NCI-H526 (cell line): ENCODE measurements around the gene DPYSL3.

ENCODE experiments used
- DNase-seq, 2 experiments: peaks; one replicate each; lab custom pipeline; 2025; lab: John Stamatoyannopoulos, UW

Gene DPYSL3

GRCh38 chr5:147515269-147515668 lies 5.4 kb upstream of the DPYSL3 start:
- DNase-seq = peak in 1 of 2 experiments; percentile 33

- peak; percentile 98 to 99 for DNase-seq
These were observed 3.0 kb upstream of the DPYSL3 start for GRCh38 chr5:147512659-147513379.

GRCh38 chr5:147510885-147511284 lies 1.0 kb upstream of the DPYSL3 start:
- DNase-seq = peak; percentile 63 to 71

GRCh38 chr5:147509041-147509709 lies 693 bp downstream of the DPYSL3 start:
- peak in 1 of 2 experiments; percentile 53 for DNase-seq

GRCh38 chr5:147508711-147509040 lies 1.2 kb downstream of the DPYSL3 start:
- DNase-seq = peak in 1 of 2 experiments; percentile 53

GRCh38 chr5:147507480-147508126 lies 2.3 kb downstream of the DPYSL3 start:
- peak; percentile 28 to 44 for DNase-seq

- no peak for DNase-seq
These were observed 5.3 kb downstream of the DPYSL3 start for GRCh38 chr5:147504535-147504934.

- DNase-seq = no peak
These were observed 5.9 kb downstream of the DPYSL3 start for GRCh38 chr5:147504011-147504410.

- no peak for DNase-seq
These were observed 18.9 kb downstream of the DPYSL3 start for GRCh38 chr5:147490989-147491388.

GRCh38 chr5:147487031-147487750 lies 22.7 kb downstream of the DPYSL3 start:
- no peak for DNase-seq

GRCh38 chr5:147485814-147486213 lies 24.1 kb downstream of the DPYSL3 start:
- no peak for DNase-seq

GRCh38 chr5:147485046-147485445 lies 24.8 kb downstream of the DPYSL3 start:
- no peak for DNase-seq

- DNase-seq = no peak
These were observed 25.2 kb downstream of the DPYSL3 start for GRCh38 chr5:147484708-147485020.

GRCh38 chr5:147483961-147484707 lies 25.7 kb downstream of the DPYSL3 start:
- no peak for DNase-seq

- no peak for DNase-seq
These were observed 26.6 kb downstream of the DPYSL3 start for GRCh38 chr5:147483188-147483790.

GRCh38 chr5:147482706-147483180 lies 27.1 kb downstream of the DPYSL3 start:
- DNase-seq = no peak

- no peak for DNase-seq
These were observed 27.8 kb downstream of the DPYSL3 start for GRCh38 chr5:147481874-147482705.

- DNase-seq = no peak
These were observed 28.5 kb downstream of the DPYSL3 start for GRCh38 chr5:147481376-147481775.

- DNase-seq = no peak
These were observed 29.9 kb downstream of the DPYSL3 start for GRCh38 chr5:147479949-147480348.

- no peak for DNase-seq
These were observed 30.4 kb downstream of the DPYSL3 start for GRCh38 chr5:147479444-147479843.
